ENCODE data around the gene PRR29.
"Not testable (repeated sequence)": the region's sequence is repeated elsewhere in the genome, so short reads cannot be mapped to it uniquely, and the experiment has no call there.

Gene PRR29

GRCh38 chr17:63998721-63999679 lies 849 bp downstream of the PRR29 start:
- no peak for DNase-seq

- DNase-seq: no peak
These were observed 1.8 kb downstream of the PRR29 start for GRCh38 chr17:63999680-64000531.

- DNase-seq: no peak
These were observed 3.0 kb downstream of the PRR29 start for GRCh38 chr17:64001091-64001579.

- DNase-seq: peak; percentile 32
These were observed 3.8 kb downstream of the PRR29 start for GRCh38 chr17:64001763-64002529.

GRCh38 chr17:64002658-64003525 lies 4.7 kb downstream of the PRR29 start:
- DNase-seq: no peak

GRCh38 chr17:64003526-64004121 lies 5.5 kb downstream of the PRR29 start:
- DNase-seq: no peak

GRCh38 chr17:64004218-64004770 lies 6.1 kb downstream of the PRR29 start:
- no peak for DNase-seq

- no peak for DNase-seq
These were observed 7.0 kb downstream of the PRR29 start for GRCh38 chr17:64004903-64005733.

GRCh38 chr17:64005734-64006167 lies 7.6 kb downstream of the PRR29 start:
- no peak for DNase-seq

GRCh38 chr17:64006361-64007088 lies 8.4 kb downstream of the PRR29 start:
- peak; percentile 40 for DNase-seq

GRCh38 chr17:64007089-64007837 lies 9.1 kb downstream of the PRR29 start:
- DNase-seq: not testable (repeated sequence)

GRCh38 chr17:64007838-64008282 lies 9.7 kb downstream of the PRR29 start:
- DNase-seq: peak; percentile 34

- no peak for DNase-seq
These were observed 10.2 kb downstream of the PRR29 start for GRCh38 chr17:64008346-64008745.

GRCh38 chr17:64008830-64009229 lies 10.7 kb downstream of the PRR29 start:
- DNase-seq: no peak

- DNase-seq: no peak
These were observed 11.6 kb downstream of the PRR29 start for GRCh38 chr17:64009571-64010402.

GRCh38 chr17:64015447-64015846 lies 17.3 kb downstream of the PRR29 start:
- no peak for DNase-seq

- no peak for DNase-seq
These were observed 18.2 kb downstream of the PRR29 start for GRCh38 chr17:64016231-64016784.
